ENCODE results near the gene CNTNAP2. TPM values are rescaled to one million over a fixed set of nuclear protein-coding genes. Genes with fewer than 3 reads are reported as not detected.
"Not testable (repeated sequence)": the region's sequence is repeated elsewhere in the genome, so short reads cannot be mapped to it uniquely, and the experiment has no call there.

Gene CNTNAP2
- total RNA-seq, 4 donors from 2014 or later = 0.29 to 0.88 (median 0.33) TPM; not detected in 1

GRCh38 chr7:148410905-148411304, 2294.3 kb downstream of the CNTNAP2 start:
- intact Hi-C loops (cut with DNase I) = no loop called here
- Histone ChIP-seq H3K27ac (no peak overlapping the region), H3K4me1 (no peaks in the 10 kb centered on the region), H3K9me3 (no peaks in the 10 kb centered on the region), H3K4me3 (replicated peaks in 1 of 3) (no peak overlapping the region), H3K36me3 (no peaks in the 10 kb centered on the region), H3K27me3 (no peaks in the 10 kb centered on the region)
- no peak for DNase-seq
- 87 to 88% methylated on average over 7 of the region's 7 CpGs for WGBS, 2 donors
- no peak for TF ChIP-seq POLR2A (IDR thresholded peaks at IDR 0.05)
- no peak for TF ChIP-seq CTCF (IDR thresholded peaks at IDR 0.05)

GRCh38 chr7:148412691-148413090, 2296.1 kb downstream of the CNTNAP2 start:
- H3K4me3 ChIP-seq (replicated peaks in 1 of 3) = no peak overlapping the region
- intact Hi-C loops (cut with DNase I) = no loop called here
- H3K36me3 ChIP-seq = no peaks in the 10 kb centered on the region
- DNase-seq = no peak
- no peaks in the 10 kb centered on the region for H3K27me3 ChIP-seq
- H3K27ac ChIP-seq = no peak overlapping the region
- TF ChIP-seq CTCF (IDR thresholded peaks at IDR 0.05) (no peak), POLR2A (IDR thresholded peaks at IDR 0.05) (no peak)
- no peaks in the 10 kb centered on the region for H3K9me3 ChIP-seq
- no peaks in the 10 kb centered on the region for H3K4me1 ChIP-seq
- 92 to 94% methylated on average over 2 of the region's 2 CpGs for WGBS, 2 donors

GRCh38 chr7:148419856-148420832, 2303.5 kb downstream of the CNTNAP2 start:
- Histone ChIP-seq H3K4me3 (replicated peaks in 1 of 3) (no peak overlapping the region), H3K36me3 (no peaks in the 10 kb centered on the region), H3K27me3 (no peaks in the 10 kb centered on the region), H3K27ac (no peak overlapping the region), H3K9me3 (no peaks in the 10 kb centered on the region), H3K4me1 (no peaks in the 10 kb centered on the region)
- no peak for DNase-seq
- intact Hi-C loops (cut with DNase I) = no loop called here
- TF ChIP-seq POLR2A (IDR thresholded peaks at IDR 0.05) (no peak), CTCF (IDR thresholded peaks at IDR 0.05) (no peak)
- WGBS, 2 donors = 92% methylated on average over 11 of the region's 11 CpGs

- 93 to 94% methylated on average over 5 of the region's 5 CpGs for WGBS, 2 donors
- H3K36me3 ChIP-seq = no peaks in the 10 kb centered on the region
- DNase-seq = no peak
- no peak overlapping the region for H3K4me3 ChIP-seq (replicated peaks in 1 of 3)
- H3K9me3 ChIP-seq = no peaks in the 10 kb centered on the region
- TF ChIP-seq CTCF (IDR thresholded peaks at IDR 0.05) (no peak), POLR2A (IDR thresholded peaks at IDR 0.05) (no peak)
- H3K4me1 ChIP-seq = no peaks in the 10 kb centered on the region
- no peaks in the 10 kb centered on the region for H3K27me3 ChIP-seq
- intact Hi-C loops (cut with DNase I) = no loop called here
- no peak overlapping the region for H3K27ac ChIP-seq
Measured at GRCh38 chr7:148422030-148422429, 2305.4 kb downstream of the CNTNAP2 start.

GRCh38 chr7:148426393-148426792, 2309.8 kb downstream of the CNTNAP2 start:
- H3K27ac ChIP-seq; H3K9me3 ChIP-seq; H3K4me1 ChIP-seq; H3K27me3 ChIP-seq; H3K4me3 ChIP-seq (replicated peaks in 1 of 3); H3K36me3 ChIP-seq; intact Hi-C loops (cut with DNase I); DNase-seq: not testable (repeated sequence)
- 96 to 100% methylated on average over 1 to 12 of the region's 24 CpGs for WGBS, 2 donors

- H3K4me1 ChIP-seq; H3K9me3 ChIP-seq; H3K27ac ChIP-seq; H3K4me3 ChIP-seq (replicated peaks in 1 of 3); H3K36me3 ChIP-seq; H3K27me3 ChIP-seq; DNase-seq; intact Hi-C loops (cut with DNase I): not testable (repeated sequence)
- 94 to 95% methylated on average over 3 of the region's 3 CpGs for whole genome bisulfite sequencing, 2 donors
Measured at GRCh38 chr7:148430690-148431089, 2314.1 kb downstream of the CNTNAP2 start.
